Panc1 (cell line): ENCODE data around the gene FABP2. TPM values are rescaled to one million over a fixed set of nuclear protein-coding genes. Genes with fewer than 3 reads are reported as not detected.
A peak's percentile ranks its signal among the peaks of the same experiment; 100 is the strongest.

ENCODE experiments used
- ATAC-seq: fragments of 200-7000 bp; cut with Tn5 transposase; 2 replicates; pipeline ENCODE4 v1.9.1; 2020; ENCODE audit warnings: mild to moderate bottlenecking, moderate library complexity
- BruUV-seq: library from RNA; stranded (reverse); fragments of 400-500 nt; replicated peaks from 2 replicates; lab custom pipeline; 2021; lab: Mats Ljungman, UMichigan
- CTCF ChIA-PET: fragments of 300-600 bp; sonication (Branson Sonifier 250); formaldehyde crosslinking; loops from one replicate; lab custom pipeline; 2022; ENCODE audit warnings: antibody characterized with exemption; lab: Charles Lee
- POLR2A ChIA-PET: fragments of 300-600 bp; sonication (Branson Sonifier 250); formaldehyde crosslinking; loops from one replicate; lab custom pipeline; 2022; ENCODE audit warnings: antibody characterized with exemption; lab: Charles Lee
- DNase-seq: peaks from one replicate; pipeline ENCODE4 v3.0.0-alpha.2; 2010; ENCODE audit warnings: low read depth, low spot score
- H3K27ac ChIP-seq: 2 replicates; pipeline ENCODE4 v1.5.1; 2011; ENCODE audit warnings: mild to moderate bottlenecking, low read length, inconsistent platforms
- H3K27me3 ChIP-seq: fragments of 200-500 bp; sonication (Bioruptor generic); 2 replicates; pipeline ENCODE4 v1.6.0; 2014; ENCODE audit warnings: low read length, inconsistent platforms; ENCODE audit not compliant: control insufficient read depth, insufficient read depth
- H3K36me3 ChIP-seq: fragments of 200-500 bp; sonication (Bioruptor generic); 2 replicates; pipeline ENCODE4 v1.5.1; 2014; ENCODE audit warnings: inconsistent platforms, mild to moderate bottlenecking, low read length, moderate library complexity; ENCODE audit not compliant: control insufficient read depth, insufficient read depth
- H3K4me1 ChIP-seq: 2 replicates; pipeline ENCODE4 v1.5.1; 2011; ENCODE audit warnings: inconsistent platforms, mild to moderate bottlenecking, low read length, moderate library complexity; ENCODE audit not compliant: control insufficient read depth, insufficient read depth
- H3K4me3 ChIP-seq, 2 experiments: 2 replicates each; pipeline ENCODE4 v1.5.1; 2011 to 2012; ENCODE audit warnings: low read depth in 2 of 2, low read length in 2 of 2, mild to moderate bottlenecking in 2 of 2, inconsistent platforms in 1 of 2, moderate library complexity in 1 of 2
- H3K9me3 ChIP-seq: fragments of 200-500 bp; sonication (Bioruptor generic); 2 replicates; pipeline ENCODE4 v1.5.1; 2014; ENCODE audit warnings: low read depth, mild to moderate bottlenecking, inconsistent platforms, low read length, moderate library complexity; ENCODE audit not compliant: control insufficient read depth, insufficient read depth
- POLR2AphosphoS5 ChIP-seq: IDR thresholded peaks from 2 replicates; pipeline ENCODE4 v1.6.1; 2012; ENCODE audit warnings: mild to moderate bottlenecking, low read depth, low read length, moderate library complexity
- SIN3A ChIP-seq: IDR thresholded peaks from 2 replicates; pipeline ENCODE4 v1.6.1; 2012; ENCODE audit warnings: low read depth, mild to moderate bottlenecking, low read length, moderate library complexity, borderline replicate concordance; ENCODE audit not compliant: insufficient read depth
- TCF7L2 ChIP-seq: IDR thresholded peaks from 2 replicates; pipeline ENCODE4 v1.6.1; 2011; ENCODE audit warnings: mild to moderate bottlenecking, low read depth, low read length, inconsistent platforms
- in situ Hi-C: cut with HindIII; loops from 2 replicates; pipeline ENCODE4 v1.10.0; 2016; ENCODE audit warnings: low sequenced_read_pairs, low pct_unique_long_range_greater_than_20kb
- intact Hi-C: fragments of 100-400 bp; cut with micrococcal nuclease; formaldehyde crosslinking; loops from one replicate; pipeline ENCODE4 v1.10.0; 2022; ENCODE audit not compliant: unreplicated experiment
- total RNA-seq: library from RNA; stranded (reverse); gene quantifications from one replicate; pipeline ENCODE4 v1.2.1, GENCODE V29; 2021; ENCODE audit not compliant: unreplicated experiment
- TF ChIP-seq, protein P1 (sequence below), 2 experiments: IDR thresholded peaks; 2 replicates each; pipeline ENCODE4 v1.6.1; 2011 to 2012; ENCODE audit warnings: low read depth in 2 of 2, control low read depth in 1 of 2, low read length in 1 of 2, mild to moderate bottlenecking in 1 of 2, moderate library complexity in 1 of 2; ENCODE audit not compliant: insufficient read depth in 1 of 2
- TF ChIP-seq, protein P2 (sequence below): fragments of 450-650 bp; IDR thresholded peaks from 2 replicates; pipeline ENCODE4 v1.5.1; 2017; ENCODE audit warnings: mild to moderate bottlenecking

Gene FABP2
- total RNA-seq, 1 experiment from 2014 or later: not detected

DNA sequence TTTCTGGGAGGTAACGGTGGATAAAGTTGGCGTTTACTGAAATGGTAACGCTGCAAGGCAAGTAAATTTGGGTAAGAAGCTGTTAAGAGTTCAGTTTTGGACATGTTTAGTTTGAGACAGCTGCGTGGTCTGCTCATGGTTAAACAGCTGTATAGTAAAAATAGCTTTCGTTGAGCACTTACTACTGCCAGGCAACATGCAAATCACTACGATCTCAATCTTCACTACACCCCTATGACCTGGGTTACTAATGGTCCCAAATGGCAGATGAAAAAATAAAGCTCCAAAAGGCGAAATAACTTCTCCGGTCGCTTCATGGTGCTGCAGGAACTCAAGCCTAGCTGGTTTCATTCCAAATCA, 22.2 kb downstream of the FABP2 start:
- POLR2A ChIA-PET: interaction anchor here (0.5 kb wide), 1 partner anchor 642 kb away, joined by 7 read pairs; no protein-coding TSS in a partner anchor
- Histone ChIP-seq H3K27me3 (no peaks in the 10 kb centered on the region), H3K9me3 (no peaks in the 10 kb centered on the region), H3K4me3 (peak overlapping the region; percentile 94 to 97), H3K27ac (peak overlapping the region; percentile 94), H3K4me1 (peaks cover 10% of the 10 kb centered on the region), H3K36me3 (peaks cover 2% of the 10 kb centered on the region; the same call in 1 of the 2 replicates)
- CTCF ChIA-PET: no interaction called here
- TF ChIP-seq, protein P1, sequence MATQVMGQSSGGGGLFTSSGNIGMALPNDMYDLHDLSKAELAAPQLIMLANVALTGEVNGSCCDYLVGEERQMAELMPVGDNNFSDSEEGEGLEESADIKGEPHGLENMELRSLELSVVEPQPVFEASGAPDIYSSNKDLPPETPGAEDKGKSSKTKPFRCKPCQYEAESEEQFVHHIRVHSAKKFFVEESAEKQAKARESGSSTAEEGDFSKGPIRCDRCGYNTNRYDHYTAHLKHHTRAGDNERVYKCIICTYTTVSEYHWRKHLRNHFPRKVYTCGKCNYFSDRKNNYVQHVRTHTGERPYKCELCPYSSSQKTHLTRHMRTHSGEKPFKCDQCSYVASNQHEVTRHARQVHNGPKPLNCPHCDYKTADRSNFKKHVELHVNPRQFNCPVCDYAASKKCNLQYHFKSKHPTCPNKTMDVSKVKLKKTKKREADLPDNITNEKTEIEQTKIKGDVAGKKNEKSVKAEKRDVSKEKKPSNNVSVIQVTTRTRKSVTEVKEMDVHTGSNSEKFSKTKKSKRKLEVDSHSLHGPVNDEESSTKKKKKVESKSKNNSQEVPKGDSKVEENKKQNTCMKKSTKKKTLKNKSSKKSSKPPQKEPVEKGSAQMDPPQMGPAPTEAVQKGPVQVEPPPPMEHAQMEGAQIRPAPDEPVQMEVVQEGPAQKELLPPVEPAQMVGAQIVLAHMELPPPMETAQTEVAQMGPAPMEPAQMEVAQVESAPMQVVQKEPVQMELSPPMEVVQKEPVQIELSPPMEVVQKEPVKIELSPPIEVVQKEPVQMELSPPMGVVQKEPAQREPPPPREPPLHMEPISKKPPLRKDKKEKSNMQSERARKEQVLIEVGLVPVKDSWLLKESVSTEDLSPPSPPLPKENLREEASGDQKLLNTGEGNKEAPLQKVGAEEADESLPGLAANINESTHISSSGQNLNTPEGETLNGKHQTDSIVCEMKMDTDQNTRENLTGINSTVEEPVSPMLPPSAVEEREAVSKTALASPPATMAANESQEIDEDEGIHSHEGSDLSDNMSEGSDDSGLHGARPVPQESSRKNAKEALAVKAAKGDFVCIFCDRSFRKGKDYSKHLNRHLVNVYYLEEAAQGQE (IDR thresholded peaks at IDR 0.05; ENCODE audit: insufficient read depth in 1 of 2, low read depth in 2 of 2, low read length in 1 of 2): no peak
- TF ChIP-seq SIN3A (no peak), POLR2AphosphoS5 (no peak), TCF7L2 (no peak)
- TF ChIP-seq, protein P2, sequence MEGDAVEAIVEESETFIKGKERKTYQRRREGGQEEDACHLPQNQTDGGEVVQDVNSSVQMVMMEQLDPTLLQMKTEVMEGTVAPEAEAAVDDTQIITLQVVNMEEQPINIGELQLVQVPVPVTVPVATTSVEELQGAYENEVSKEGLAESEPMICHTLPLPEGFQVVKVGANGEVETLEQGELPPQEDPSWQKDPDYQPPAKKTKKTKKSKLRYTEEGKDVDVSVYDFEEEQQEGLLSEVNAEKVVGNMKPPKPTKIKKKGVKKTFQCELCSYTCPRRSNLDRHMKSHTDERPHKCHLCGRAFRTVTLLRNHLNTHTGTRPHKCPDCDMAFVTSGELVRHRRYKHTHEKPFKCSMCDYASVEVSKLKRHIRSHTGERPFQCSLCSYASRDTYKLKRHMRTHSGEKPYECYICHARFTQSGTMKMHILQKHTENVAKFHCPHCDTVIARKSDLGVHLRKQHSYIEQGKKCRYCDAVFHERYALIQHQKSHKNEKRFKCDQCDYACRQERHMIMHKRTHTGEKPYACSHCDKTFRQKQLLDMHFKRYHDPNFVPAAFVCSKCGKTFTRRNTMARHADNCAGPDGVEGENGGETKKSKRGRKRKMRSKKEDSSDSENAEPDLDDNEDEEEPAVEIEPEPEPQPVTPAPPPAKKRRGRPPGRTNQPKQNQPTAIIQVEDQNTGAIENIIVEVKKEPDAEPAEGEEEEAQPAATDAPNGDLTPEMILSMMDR: no peak
- intact Hi-C loops: no loop called here
- BruUV-seq: no TSS peak
- in situ Hi-C loops: no loop called here
- DNase-seq: no peak
- ATAC-seq: no peak

DNA sequence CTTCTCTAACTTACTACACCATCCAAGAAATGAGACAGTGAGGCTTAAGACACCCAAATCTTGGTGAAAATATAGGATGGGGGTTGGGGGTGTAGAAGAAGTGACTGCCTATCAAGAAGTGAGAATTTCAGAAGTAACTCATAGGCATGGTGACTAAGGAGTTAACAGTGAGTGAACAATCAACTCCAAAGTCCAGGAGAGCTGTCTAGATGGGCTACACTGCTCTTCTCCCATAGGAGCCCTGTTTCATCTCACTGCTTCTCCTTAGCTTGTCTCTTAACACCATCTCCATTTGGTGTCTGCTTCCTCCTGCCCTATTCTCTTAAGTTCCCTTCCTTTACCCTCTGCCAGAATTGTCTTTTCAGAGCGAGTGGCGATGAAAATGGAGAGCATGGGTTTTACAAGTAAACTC, 22.7 kb downstream of the FABP2 start:
- Histone ChIP-seq H3K36me3 (peaks cover 2% of the 10 kb centered on the region; the same call in 1 of the 2 replicates), H3K4me1 (peaks cover 10% of the 10 kb centered on the region), H3K27ac (peak overlapping the region; percentile 94), H3K27me3 (no peaks in the 10 kb centered on the region), H3K4me3 (peak overlapping the region; percentile 94 to 97), H3K9me3 (no peaks in the 10 kb centered on the region)
- DNase-seq (no peak), ATAC-seq (no peak)
- POLR2A ChIA-PET: interaction anchor here (0.5 kb wide), 1 partner anchor 641 kb away, joined by 7 read pairs; no protein-coding TSS in a partner anchor
- intact Hi-C loops: no loop called here
- in situ Hi-C loops: no loop called here
- no peak for TF ChIP-seq TCF7L2
- no peak for TF ChIP-seq POLR2AphosphoS5
- TF ChIP-seq, protein P2: no peak
- TF ChIP-seq, protein P1 (IDR thresholded peaks at IDR 0.05; ENCODE audit: insufficient read depth in 1 of 2, low read depth in 2 of 2, low read length in 1 of 2): no peak
- no peak for TF ChIP-seq SIN3A
- BruUV-seq: no TSS peak
- CTCF ChIA-PET: no interaction called here
